Lower lobe of right lung (tissue), 2 donors: ENCODE measurements around the gene DUSP28. TPM values are rescaled to one million over a fixed set of nuclear protein-coding genes. Genes with fewer than 3 reads are reported as not detected.

ENCODE experiments used
- ATAC-seq, 2 donors: fragments of 200-7000 bp; cut with Tn5 transposase; one replicate each; pipeline ENCODE4 v1.9.1; 2020 to 2022; ENCODE audit warnings: mild to moderate bottlenecking in 2 of 2, moderate library complexity in 2 of 2
- DNase-seq: peaks from one replicate; pipeline ENCODE4 v3.0.0-alpha.2; 2020
- H3K27ac ChIP-seq: fragments of 200-600 bp; one replicate; pipeline ENCODE4 v1.8.0; 2022
- H3K27me3 ChIP-seq: fragments of 200-600 bp; one replicate; pipeline ENCODE4 v1.8.0; 2022; ENCODE audit warnings: low read depth
- H3K36me3 ChIP-seq: fragments of 200-600 bp; one replicate; pipeline ENCODE4 v1.8.0; 2022; ENCODE audit warnings: mild to moderate bottlenecking
- H3K4me1 ChIP-seq: fragments of 200-600 bp; one replicate; pipeline ENCODE4 v1.8.0; 2022
- H3K4me3 ChIP-seq: fragments of 200-600 bp; one replicate; pipeline ENCODE4 v1.8.0; 2022; ENCODE audit warnings: mild to moderate bottlenecking
- H3K9me3 ChIP-seq: fragments of 200-600 bp; one replicate; pipeline ENCODE4 v1.8.0; 2022
- intact Hi-C: fragments of 100-400 bp; cut with DNase I; formaldehyde crosslinking; loops from one replicate; pipeline ENCODE4 v1.11.0; 2022
- total RNA-seq: library from RNA; stranded (reverse); fragmentation: NEBNext Ultra II Directional; extraction: Animal tissue kit (Norgen Biotek cat#: 25700); gene quantifications from one replicate; pipeline ENCODE4 v1.2.1, GENCODE V29; 2021
- TF ChIP-seq, protein P1 (sequence below): fragments of 200-600 bp; IDR thresholded peaks from one replicate; pipeline ENCODE4 v1.8.0; 2022; ENCODE audit warnings: antibody characterized with exemption, mild to moderate bottlenecking
- donor health status: DM: no; HTN: yes; CAD: no; lungs with severe emphysema.

DUSP28 gene
- total RNA-seq, 1 donor from 2014 or later = 5.7 TPM

DNA sequence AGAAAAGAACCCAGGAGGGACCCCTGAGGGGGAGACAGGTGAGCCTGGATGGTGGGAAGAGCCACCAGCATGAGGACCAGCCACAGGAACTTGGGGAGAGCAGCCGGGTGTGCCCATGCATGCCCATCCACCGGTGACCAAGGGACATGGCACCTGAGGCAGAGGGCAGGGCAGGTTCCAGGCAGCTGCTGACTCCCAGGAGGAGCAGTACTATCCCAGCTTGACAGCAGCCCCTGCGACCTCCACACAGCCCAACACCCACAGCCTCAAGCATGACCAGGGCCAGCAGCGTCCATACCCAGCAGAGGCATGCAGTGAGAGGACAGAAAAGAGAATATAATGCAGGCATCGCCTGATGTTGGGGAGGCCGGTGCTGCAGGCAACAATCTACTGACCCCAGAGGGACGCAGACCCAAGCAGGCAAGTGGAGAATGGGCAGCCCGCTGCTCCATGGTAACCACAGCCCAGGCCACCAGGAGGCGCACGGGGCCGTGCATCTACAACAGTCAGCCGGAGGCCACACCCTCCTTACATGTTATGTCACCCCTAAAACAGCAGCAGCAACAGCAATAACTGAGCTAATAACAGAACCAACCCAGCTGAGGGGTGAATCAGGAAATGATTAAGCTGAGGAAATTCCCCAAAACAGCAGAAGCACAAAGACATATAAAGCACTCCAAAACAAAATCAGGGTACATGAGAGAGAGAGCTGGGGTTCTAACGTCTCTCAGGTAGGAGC, 46.4 kb upstream of the DUSP28 start:
- intact Hi-C loops = no loop called here
- ATAC-seq = peak; percentile 95 to 96
- TF ChIP-seq, protein P1, sequence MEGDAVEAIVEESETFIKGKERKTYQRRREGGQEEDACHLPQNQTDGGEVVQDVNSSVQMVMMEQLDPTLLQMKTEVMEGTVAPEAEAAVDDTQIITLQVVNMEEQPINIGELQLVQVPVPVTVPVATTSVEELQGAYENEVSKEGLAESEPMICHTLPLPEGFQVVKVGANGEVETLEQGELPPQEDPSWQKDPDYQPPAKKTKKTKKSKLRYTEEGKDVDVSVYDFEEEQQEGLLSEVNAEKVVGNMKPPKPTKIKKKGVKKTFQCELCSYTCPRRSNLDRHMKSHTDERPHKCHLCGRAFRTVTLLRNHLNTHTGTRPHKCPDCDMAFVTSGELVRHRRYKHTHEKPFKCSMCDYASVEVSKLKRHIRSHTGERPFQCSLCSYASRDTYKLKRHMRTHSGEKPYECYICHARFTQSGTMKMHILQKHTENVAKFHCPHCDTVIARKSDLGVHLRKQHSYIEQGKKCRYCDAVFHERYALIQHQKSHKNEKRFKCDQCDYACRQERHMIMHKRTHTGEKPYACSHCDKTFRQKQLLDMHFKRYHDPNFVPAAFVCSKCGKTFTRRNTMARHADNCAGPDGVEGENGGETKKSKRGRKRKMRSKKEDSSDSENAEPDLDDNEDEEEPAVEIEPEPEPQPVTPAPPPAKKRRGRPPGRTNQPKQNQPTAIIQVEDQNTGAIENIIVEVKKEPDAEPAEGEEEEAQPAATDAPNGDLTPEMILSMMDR = peak; percentile 87

DNA sequence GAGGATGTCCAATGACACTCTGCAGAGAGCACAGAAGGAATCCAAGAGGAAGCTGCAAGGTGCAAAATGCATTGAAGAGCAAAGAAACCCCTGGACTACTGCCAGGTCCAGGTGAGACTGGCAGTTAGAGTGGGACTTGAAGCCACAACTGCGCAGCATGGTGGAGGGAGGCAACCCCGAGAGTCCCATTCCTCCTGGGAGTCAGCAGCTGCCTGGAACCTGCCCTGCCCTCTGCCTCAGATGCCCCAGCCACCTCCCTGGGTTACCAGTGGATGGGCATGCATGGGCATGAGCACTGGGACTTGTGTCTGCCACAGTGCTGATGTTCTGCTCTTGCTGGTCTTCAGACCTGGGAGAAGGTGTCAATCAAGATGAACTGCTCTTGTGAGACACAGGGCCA, 45.5 kb upstream of the DUSP28 start:
- ATAC-seq = no peak
- Histone ChIP-seq H3K9me3 (no peaks in the 10 kb centered on the region), H3K27me3 (no peaks in the 10 kb centered on the region), H3K4me3 (no peak overlapping the region), H3K27ac (no peak overlapping the region), H3K4me1 (no peaks in the 10 kb centered on the region), H3K36me3 (peaks cover 16% of the 10 kb centered on the region)
- TF ChIP-seq, protein P1 = no peak
- DNase-seq = no peak
- intact Hi-C loops = no loop called here

More for the DNA sequence above, 46.4 kb upstream of the DUSP28 start:
- Histone ChIP-seq H3K4me3 (no peak overlapping the region), H3K9me3 (no peaks in the 10 kb centered on the region), H3K27ac (no peak overlapping the region), H3K27me3 (no peaks in the 10 kb centered on the region), H3K4me1 (no peaks in the 10 kb centered on the region), H3K36me3 (peaks cover 16% of the 10 kb centered on the region)
- DNase-seq = peak; percentile 92

DNA sequence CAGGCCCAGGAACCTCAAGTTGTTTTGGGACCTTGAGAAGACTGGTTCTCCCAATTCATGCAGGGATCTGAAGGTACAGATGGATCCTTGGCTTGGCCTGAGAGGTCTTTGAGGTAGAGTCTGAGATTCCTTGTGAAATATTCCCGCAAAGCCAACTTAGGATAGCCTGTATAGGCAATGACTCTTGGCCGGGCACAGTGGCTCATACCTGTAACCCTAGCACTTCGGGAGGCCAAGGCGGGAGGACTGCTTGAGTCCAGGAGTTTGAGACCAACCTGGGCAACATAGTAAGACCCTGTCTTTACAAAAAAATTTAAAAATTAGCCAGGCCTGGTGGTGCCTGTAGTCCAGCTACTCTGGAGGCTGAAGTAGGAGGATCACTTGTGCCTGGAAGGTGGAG, 42.8 kb upstream of the DUSP28 start:
- H3K27ac ChIP-seq = no peak overlapping the region

DNA sequence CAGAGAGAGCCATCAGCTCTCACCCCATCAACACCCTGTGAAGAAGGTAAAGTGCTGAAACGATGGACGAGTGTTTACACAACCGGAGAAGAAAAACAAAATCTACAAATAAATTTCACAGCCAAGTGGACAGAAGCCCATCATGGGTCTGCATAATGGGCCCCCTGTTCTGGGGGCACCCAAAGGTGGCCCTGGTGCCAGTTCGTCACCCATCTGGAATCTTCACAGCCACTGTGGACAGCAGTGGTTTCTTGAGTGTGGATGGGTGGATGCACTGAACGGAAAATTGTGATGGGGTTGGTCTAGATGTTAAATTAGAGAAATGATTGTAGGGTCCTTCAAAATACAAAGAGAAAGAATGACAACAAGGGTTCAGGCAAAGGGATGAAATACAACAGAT, 41.2 kb upstream of the DUSP28 start:
- Histone ChIP-seq H3K9me3 (no peaks in the 10 kb centered on the region), H3K4me3 (no peak overlapping the region), H3K27me3 (peaks cover 6% of the 10 kb centered on the region), H3K4me1 (peaks cover 6% of the 10 kb centered on the region), H3K36me3 (peaks cover 16% of the 10 kb centered on the region), H3K27ac (no peak overlapping the region)
- TF ChIP-seq, protein P1 = no peak
- DNase-seq (no peak), ATAC-seq (no peak)
- intact Hi-C loops = no loop called here

More for the DNA sequence above, 42.8 kb upstream of the DUSP28 start:
- TF ChIP-seq, protein P1 = no peak
- peaks cover 6% of the 10 kb centered on the region for H3K4me1 ChIP-seq
- intact Hi-C loops = no loop called here
- peaks cover 3% of the 10 kb centered on the region for H3K36me3 ChIP-seq
- peaks cover 6% of the 10 kb centered on the region for H3K27me3 ChIP-seq
- ATAC-seq (no peak), DNase-seq (no peak)
- no peaks in the 10 kb centered on the region for H3K9me3 ChIP-seq
- H3K4me3 ChIP-seq = no peak overlapping the region

DNA sequence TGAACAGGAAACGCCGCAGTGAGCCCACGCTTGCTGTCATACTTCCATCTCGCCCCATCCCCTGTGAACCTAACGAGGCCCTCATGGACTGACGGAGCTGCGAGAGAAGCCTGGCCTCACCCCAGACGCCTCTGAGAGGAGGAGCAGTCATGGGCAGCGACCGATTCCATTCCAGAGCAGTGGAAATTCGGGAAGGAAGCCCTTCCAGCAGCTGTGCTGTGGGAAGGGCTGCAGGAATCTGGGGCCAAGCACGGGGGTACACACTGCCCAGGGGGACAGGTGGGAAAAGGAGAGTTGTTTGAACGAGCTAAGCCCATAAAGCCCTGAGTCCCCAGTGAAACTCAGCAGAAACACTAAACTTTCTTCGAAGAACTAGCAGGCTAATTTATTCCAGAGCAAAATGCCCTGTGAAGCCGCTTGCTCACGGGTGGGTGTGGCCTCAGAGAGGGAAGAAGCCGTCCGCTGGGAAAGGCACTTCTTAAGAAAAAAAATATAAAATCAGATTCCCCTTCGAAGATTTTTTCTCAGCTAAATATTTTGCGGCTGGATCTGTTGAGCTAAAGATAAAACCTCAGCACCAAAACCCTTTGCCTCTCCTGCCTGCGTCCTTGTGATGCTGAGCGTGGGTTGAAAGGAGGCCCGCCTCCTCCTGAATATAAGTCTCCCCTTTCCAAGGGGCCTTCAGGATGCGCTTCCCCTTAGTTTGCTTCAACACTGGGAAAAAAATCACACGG, 40.6 kb upstream of the DUSP28 start:
- peaks cover 22% of the 10 kb centered on the region for H3K36me3 ChIP-seq
- H3K27ac ChIP-seq = no peak overlapping the region
- ATAC-seq = no peak
- H3K4me1 ChIP-seq = peaks cover 6% of the 10 kb centered on the region
- TF ChIP-seq, protein P1 = no peak
- intact Hi-C loops = no loop called here
- H3K9me3 ChIP-seq = no peaks in the 10 kb centered on the region
- no peak for DNase-seq
- H3K4me3 ChIP-seq = no peak overlapping the region
- peaks cover 6% of the 10 kb centered on the region for H3K27me3 ChIP-seq
